HG02970 (cell line): ENCODE results near the gene ZFTA.

Experiments
- ATAC-seq: cut with Tn5 transposase; IDR thresholded peaks from one replicate; pipeline ENCODE4 v1.9.1; 2021; ENCODE audit warnings: mild to moderate bottlenecking, moderate library complexity, moderate number of reproducible peaks; ENCODE audit not compliant: unreplicated experiment, low FRiP score

Gene ZFTA

DNA sequence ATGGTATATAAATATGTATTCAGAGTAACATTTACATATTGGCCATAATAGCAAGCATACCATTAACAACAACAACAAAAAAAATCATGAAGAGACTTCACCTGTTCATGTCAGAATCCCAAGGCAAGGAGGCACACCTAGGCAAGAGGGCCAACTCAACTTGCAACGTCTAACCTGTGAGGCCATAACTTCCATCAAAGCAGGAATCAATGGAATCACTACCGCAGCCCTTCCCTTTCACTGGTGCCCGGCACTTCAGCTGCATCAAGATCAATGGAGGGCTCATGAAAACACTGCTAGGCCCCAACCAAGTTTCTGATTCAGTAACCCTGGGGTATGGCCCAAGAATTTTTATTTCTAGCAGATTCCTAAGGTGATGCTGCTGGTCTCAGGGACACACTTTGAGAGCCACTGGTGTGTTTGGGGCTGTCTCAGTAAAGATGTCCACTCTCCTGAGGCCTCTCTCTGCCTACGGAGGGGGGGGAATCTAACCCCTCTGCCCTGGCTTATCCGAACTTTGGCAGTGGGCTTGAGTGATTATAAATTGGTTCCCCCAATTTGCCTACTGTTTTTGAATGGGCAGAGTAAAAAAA is 8.0 kb downstream of the ZFTA start:
- ATAC-seq: no peak

DNA sequence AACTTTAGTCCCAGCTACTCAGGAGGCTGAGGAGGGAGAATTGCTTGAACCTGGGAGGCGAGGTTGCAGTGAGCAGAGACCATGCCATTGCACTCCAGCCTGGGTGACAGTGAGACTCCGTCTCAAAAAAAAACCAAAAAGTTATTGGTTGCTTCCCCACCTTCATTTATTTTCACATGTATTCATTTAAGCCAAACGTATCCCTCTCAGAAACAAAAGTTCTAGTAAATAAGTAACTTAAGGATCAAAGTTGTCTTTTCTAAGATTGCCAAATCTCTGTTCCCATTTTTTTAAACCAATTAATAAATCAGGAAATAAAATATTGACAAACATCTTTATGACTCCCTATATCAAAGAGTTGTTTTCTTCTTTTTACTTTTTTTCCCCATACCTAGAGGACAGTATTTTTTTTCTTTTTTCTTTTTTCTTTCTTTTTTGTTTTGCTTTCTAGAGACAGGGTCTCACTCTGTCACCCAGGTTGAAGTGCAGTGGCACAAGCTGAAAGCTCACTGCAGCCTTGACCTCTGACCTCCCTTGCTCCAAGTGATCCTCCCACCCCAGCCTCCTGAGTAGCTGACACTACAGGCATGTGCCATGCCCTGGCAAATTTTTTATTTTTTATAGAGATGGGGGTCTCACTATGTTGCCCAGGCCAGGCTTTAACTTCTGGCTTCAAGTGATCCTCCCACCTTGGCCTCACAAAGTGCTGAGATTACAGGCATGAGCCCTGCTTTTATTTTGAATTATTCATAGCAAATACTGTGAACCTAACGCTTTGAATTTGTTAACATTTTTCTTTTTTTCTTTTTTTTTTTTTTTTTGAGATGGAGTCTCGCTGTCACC is 11.4 kb downstream of the ZFTA start:
- ATAC-seq: no peak

DNA sequence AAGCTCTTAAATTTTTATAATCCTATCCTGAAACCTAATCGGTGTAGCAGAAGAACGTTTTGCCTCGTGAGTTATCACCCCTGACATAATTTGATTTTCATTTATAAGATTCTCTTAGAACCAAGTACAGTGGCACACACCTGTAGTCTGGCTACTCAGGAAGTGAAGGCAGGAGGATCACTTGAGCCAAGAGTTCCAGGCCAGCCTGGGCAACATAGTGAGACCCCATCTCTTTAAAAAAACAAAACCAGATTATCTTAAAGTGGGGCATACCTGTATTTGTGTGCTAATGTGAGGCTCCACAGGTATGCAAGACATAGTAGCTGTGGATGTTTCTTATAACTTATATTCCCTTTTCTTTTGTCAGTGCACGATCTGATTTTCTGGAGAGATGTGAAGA is 19.0 kb downstream of the ZFTA start:
- ATAC-seq: no peak

DNA sequence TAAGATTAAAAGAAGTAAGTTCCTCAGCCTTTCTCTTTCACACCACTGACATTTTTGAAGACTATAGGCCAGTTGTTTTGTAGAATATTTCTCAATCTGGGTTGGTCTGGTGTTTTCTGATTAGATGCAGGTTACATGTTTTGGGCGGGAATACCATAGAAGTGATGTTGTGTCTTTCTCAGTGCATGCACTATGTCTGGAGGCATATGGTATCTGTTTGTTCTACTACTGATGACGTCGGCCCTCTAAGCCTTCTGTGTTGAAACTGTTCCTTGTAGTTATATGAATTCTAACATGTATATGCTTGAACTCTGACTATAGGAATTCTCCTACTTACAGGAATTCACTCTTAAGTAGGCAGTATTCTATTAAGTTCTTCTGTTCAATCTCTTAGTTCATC is 21.6 kb downstream of the ZFTA start:
- ATAC-seq: no peak

DNA sequence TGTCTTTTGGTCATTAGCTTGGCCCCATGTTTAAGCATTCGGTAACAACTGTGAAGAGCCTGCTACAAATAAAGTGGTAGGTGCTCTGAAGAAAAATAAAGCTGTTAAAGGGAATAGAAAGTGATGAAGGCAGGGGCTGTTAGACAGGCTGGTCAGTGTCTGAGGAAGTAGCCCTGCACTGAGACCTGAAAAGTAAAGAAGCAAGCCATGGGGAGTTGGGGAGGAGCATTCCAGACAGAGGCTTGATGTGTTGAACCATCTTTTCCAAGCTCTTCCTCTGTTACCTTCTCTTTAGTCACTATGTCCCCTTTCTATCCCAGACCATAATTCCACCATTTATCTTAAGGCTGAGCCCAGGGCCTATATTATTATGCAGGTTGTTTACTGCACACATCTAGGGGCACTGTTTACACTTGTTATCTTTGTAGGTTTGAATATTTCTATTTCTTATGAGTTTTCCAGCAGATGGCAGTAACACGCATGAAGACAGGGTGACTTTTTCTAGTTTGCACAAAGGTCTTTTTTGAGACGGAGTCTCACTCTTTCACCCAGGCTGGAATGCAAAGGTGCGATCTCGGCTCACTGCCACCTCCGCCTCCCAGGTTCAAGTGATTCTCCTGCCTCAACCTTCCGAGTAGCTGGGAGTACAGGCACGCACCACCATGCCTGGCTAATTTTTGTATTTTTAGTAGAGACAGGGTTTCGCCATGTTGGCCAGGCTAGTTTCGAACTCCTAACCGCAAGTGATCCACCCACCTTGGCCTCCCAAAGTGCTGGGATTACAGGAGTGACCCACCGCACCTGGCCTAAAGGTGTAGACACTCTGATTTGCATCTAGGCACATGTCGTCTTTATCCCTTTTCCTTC is 23.0 kb downstream of the ZFTA start:
- ATAC-seq: no peak

DNA sequence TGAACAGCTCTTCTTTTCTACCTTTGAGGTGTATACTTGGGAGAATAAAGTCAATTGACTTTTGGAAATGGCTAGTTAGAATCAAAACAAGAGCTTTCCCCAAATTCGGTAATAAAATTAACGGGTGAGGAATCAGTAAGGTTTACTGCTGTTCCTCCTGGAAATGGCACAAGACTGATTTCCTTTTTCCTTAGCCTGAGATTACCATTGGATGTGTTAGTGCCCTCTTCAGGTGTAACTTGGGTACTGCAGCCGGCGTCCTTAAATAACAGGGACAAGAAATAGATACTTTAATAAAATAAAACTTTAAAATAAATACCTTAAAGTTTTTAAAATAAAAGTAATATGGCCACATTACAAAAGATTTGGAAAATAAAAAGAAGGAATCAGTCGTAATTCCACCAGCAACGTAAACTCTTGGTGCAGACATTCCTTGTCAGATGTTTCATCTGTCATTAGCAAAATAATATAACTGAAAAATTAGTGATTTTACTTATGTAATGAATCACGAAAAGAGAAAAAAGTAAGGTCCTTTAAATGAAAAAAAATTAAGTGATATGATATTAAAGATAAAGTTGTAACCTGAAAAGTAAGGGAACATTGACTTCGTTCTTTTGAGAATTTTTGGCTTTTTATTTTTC is 29.7 kb downstream of the ZFTA start:
- ATAC-seq: no peak

DNA sequence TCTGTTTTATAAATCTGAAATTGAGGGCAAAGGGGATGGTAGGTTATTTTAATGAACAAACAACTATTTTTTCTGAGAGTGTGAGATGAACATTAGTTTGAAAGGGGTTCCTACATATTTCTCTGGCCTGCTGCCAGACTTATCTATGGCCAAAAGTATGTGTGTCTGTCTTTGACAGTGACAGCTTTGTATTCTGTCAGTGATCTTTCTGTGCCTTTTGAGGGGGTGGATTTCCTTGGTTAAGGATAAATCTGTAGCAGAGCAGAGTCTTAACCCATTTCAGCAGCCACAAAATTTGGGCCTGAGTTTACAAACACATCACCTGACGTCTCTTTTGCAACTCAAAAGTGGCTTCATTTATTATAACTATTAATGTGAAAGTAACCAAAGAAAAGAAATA is 30.9 kb downstream of the ZFTA start:
- no peak for ATAC-seq

DNA sequence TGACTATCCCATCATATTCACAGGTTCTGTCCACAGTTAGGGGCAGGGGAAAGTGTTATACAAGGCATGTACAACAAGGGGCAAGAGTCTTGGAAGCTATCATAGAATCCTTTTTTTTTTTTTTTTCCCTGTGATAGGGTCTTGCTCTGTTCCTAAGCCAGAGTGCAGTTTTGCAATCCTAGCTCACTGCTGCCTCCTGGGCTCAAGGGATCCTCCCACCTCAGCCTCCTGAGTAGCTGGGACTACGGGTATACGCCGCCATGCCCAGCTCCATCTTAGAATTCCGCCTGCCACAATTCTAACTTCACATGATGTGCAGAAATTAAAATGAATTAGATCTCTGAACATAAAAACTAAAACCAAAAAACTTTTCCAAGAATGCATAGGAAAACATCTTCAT is 31.7 kb downstream of the ZFTA start:
- no peak for ATAC-seq

DNA sequence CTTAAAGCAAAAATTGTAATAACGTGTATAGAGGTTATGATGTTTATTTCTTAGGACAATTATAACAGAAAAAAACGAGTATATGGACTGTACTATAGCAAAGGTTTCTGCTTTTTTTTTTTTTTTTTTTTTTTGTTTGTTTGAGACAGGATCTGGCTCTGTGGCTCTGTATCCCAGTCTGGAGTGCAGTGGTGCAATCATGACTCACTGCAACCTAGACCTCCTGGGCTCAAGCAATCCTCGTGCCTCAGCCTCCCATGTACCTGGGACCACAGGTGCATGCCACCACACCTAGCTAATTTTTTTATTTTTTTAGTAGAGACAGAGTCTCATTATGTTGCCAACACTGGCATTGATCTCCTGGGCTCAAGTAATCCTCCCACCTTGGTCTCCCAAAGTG is 39.2 kb downstream of the ZFTA start:
- ATAC-seq: no peak

DNA sequence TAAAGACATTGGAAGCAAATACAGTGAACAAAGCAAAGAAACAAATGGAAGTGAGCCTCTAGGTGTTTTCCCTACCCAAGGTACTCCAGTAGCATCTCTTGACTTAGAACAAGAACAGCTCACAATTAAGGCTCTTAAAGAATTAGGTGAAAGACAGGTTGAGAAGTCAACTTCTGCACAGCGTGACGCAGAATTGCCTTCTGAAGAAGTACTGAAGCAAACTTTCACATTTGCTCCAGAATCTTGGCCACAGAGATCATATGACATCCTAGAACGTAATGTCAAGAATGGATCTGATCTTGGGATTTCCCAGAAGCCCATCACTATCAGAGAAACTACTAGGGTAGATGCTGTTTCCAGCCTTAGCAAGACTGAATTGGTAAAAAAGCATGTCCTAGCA is 48.0 kb downstream of the ZFTA start:
- no peak for ATAC-seq

DNA sequence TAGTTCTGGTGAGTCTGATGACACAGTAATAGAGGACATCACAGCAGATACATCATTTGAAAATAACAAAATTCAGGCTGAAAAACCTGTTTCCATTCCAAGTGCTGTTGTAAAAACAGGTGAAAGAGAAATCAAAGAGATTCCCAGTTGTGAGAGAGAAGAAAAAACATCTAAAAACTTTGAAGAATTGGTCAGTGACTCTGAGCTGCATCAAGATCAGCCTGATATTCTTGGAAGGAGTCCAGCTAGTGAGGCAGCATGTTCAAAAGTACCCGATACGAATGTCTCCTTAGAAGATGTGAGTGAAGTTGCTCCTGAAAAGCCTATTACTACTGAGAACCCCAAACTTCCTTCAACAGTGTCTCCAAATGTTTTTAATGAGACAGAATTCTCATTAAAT is 48.6 kb downstream of the ZFTA start:
- ATAC-seq: no peak

DNA sequence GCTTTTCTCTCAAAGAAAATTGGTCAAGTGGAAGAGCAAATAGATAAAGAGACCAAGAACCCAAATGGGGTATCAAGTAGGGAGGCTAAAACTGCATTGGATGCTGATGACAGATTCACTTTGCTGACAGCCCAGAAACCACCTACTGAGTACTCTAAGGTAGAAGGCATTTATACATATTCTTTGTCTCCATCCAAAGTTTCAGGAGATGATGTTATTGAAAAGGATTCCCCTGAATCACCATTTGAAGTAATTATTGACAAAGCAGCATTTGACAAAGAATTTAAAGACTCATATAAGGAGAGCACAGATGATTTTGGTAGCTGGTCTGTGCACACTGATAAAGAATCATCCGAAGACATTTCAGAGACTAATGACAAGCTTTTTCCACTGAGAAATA is 49.6 kb downstream of the ZFTA start:
- ATAC-seq: no peak
